Left forelimb (tissue), 1 donor: ENCODE measurements around the gene RAB21.
"Not testable (repeated sequence)": the region's sequence is repeated elsewhere in the genome, so short reads cannot be mapped to it uniquely, and the experiment has no call there.

Source experiments
- DNase-seq: peaks from one replicate; pipeline ENCODE4 v3.0.0-alpha.2; 2018; ENCODE audit warnings: low spot score

Gene RAB21

GRCh38 chr12:71799106-71799505 is 44.4 kb downstream of the RAB21 start:
- DNase-seq: no peak

GRCh38 chr12:71800177-71800576 is 45.5 kb downstream of the RAB21 start:
- no peak for DNase-seq

- no peak for DNase-seq
Measured at GRCh38 chr12:71804505-71804904, 49.8 kb downstream of the RAB21 start.

- DNase-seq: no peak
Measured at GRCh38 chr12:71810921-71811320, 56.3 kb downstream of the RAB21 start.

- not testable (repeated sequence) for DNase-seq
Measured at GRCh38 chr12:71815242-71815641, 60.6 kb downstream of the RAB21 start.

GRCh38 chr12:71822088-71822487 is 67.4 kb downstream of the RAB21 start:
- not testable (repeated sequence) for DNase-seq

- no peak for DNase-seq
Measured at GRCh38 chr12:71828813-71829212, 74.2 kb downstream of the RAB21 start.

GRCh38 chr12:71837356-71837755 is 82.7 kb downstream of the RAB21 start:
- no peak for DNase-seq

GRCh38 chr12:71838231-71838630 is 83.6 kb downstream of the RAB21 start:
- no peak for DNase-seq

GRCh38 chr12:71838676-71839075 is 84.0 kb downstream of the RAB21 start:
- no peak for DNase-seq

- DNase-seq: no peak
Measured at GRCh38 chr12:71840231-71840847, 85.7 kb downstream of the RAB21 start.

GRCh38 chr12:71846322-71846940 is 91.8 kb downstream of the RAB21 start:
- no peak for DNase-seq

GRCh38 chr12:71848212-71848611 is 93.5 kb downstream of the RAB21 start:
- no peak for DNase-seq

- DNase-seq: no peak
Measured at GRCh38 chr12:71849109-71849851, 94.6 kb downstream of the RAB21 start.
